ACC112 (cell line): ENCODE results near the gene TMEM212.

Experiments used
- H2AFZ ChIP-seq: fragments of 200-600 bp; sonication (generic); one replicate; pipeline ENCODE4 v1.6.0; 2017; ENCODE audit warnings: antibody characterized with exemption, low read length; ENCODE audit not compliant: unreplicated experiment
- H3K27ac ChIP-seq: fragments of 200-600 bp; sonication (generic); 2 replicates; pipeline ENCODE4 v1.5.1; 2014; ENCODE audit warnings: low read depth, mild to moderate bottlenecking, antibody characterized with exemption, low read length, moderate library complexity
- H3K27me3 ChIP-seq: fragments of 200-600 bp; sonication (generic); 2 replicates; pipeline ENCODE4 v1.6.1; 2014; ENCODE audit warnings: mild to moderate bottlenecking, antibody characterized with exemption, low read length, moderate library complexity, mixed read lengths; ENCODE audit not compliant: insufficient read depth
- H3K36me3 ChIP-seq: fragments of 200-600 bp; sonication (generic); 2 replicates; pipeline ENCODE4 v1.6.1; 2016; ENCODE audit warnings: mild to moderate bottlenecking, antibody characterized with exemption, low read length, moderate library complexity, mixed read lengths; ENCODE audit not compliant: insufficient read depth
- H3K4me1 ChIP-seq: fragments of 200-600 bp; sonication (generic); one replicate; pipeline ENCODE4 v1.6.1; 2016; ENCODE audit warnings: low read length, mixed read lengths; ENCODE audit not compliant: insufficient read depth, unreplicated experiment, control insufficient read depth
- H3K4me3 ChIP-seq: fragments of 200-600 bp; sonication (generic); 2 replicates; pipeline ENCODE4 v1.5.1; 2014; ENCODE audit warnings: mild to moderate bottlenecking, low read depth, low read length
- H3K79me2 ChIP-seq: fragments of 200-600 bp; sonication (generic); one replicate; pipeline ENCODE4 v1.6.0; 2016; ENCODE audit warnings: low read length; ENCODE audit not compliant: control insufficient read depth, unreplicated experiment, insufficient read depth

TMEM212 gene

GRCh38 chr3:171825222-171825828 lies 17.8 kb upstream of the TMEM212 start:
- H3K27ac ChIP-seq, result peak overlapping the region; percentile 84
- H2AFZ ChIP-seq, result no peak overlapping the region
- H3K79me2 ChIP-seq, result no peaks in the 10 kb centered on the region
- no peaks in the 10 kb centered on the region for H3K27me3 ChIP-seq
- H3K36me3 ChIP-seq, result no peaks in the 10 kb centered on the region
- no peak overlapping the region for H3K4me3 ChIP-seq
- H3K4me1 ChIP-seq, result peaks cover 39% of the 10 kb centered on the region

DNA sequence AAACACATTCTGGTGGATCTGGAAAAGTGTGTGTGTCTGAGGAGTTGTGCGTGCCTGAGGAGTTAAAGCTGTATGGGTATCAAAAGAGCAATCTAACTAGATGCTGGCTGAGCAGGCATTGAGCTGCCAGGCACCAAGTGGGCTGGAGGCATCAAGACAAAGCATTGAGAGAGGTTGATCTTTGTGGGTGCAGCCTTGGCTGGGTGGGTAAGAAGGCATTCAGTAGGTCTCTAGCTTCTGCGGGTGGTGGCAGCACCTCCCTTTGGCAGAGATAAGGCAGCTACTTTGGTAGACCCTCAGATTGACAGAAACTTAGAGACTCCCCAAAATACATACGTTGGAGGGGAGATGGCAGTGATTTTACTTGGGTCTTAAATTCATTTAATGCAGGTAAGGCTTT lies 15.8 kb upstream of the TMEM212 start:
- H2AFZ ChIP-seq, result no peak overlapping the region

DNA sequence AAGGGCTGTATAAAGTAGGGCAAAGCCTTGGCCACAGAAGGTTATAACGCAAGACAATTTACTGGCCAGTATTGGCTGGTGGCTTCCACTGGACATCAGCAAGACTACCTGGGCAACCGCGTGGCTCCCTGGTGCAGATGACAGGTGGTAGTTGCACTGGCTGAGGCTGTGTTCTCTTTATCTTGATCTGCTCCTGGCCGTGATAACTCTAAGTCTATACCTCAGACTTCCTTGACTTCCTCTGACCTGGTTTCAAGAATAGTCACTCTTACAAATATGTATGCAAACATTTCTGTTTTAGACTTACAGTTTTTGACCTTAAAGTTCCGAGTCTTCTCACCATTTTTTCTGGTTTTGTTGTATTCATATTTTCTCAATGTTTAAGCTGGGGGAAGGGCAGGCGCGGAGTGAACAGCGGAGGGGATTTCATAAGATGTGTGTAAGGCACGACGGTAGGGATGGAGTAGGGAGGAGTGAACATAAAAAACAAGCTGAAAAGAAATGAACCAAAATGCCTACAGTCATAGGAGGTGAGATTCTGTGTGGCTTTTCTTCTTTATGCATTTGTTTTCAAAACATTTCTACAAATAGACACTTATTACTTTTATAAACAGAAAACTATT lies 15.2 kb upstream of the TMEM212 start:
- no peaks in the 10 kb centered on the region for H3K79me2 ChIP-seq
- H3K27me3 ChIP-seq, result no peaks in the 10 kb centered on the region
- no peaks in the 10 kb centered on the region for H3K36me3 ChIP-seq
- H3K4me3 ChIP-seq, result no peak overlapping the region
- peaks cover 57% of the 10 kb centered on the region for H3K4me1 ChIP-seq
- H2AFZ ChIP-seq, result no peak overlapping the region
- H3K27ac ChIP-seq, result no peak overlapping the region

More for the DNA sequence above, 15.8 kb upstream of the TMEM212 start:
- Histone ChIP-seq H3K36me3 (no peaks in the 10 kb centered on the region), H3K27ac (no peak overlapping the region), H3K4me1 (peaks cover 51% of the 10 kb centered on the region), H3K27me3 (no peaks in the 10 kb centered on the region), H3K4me3 (no peak overlapping the region), H3K79me2 (no peaks in the 10 kb centered on the region)

- Histone ChIP-seq H3K36me3 (no peaks in the 10 kb centered on the region), H3K4me1 (peaks cover 68% of the 10 kb centered on the region), H2AFZ (no peak overlapping the region), H3K27ac (peak overlapping the region; percentile 71; the same call in 1 of the 2 replicates), H3K4me3 (no peak overlapping the region), H3K27me3 (no peaks in the 10 kb centered on the region), H3K79me2 (no peaks in the 10 kb centered on the region)
Measured at GRCh38 chr3:171828902-171829770, 14.0 kb upstream of the TMEM212 start.

DNA sequence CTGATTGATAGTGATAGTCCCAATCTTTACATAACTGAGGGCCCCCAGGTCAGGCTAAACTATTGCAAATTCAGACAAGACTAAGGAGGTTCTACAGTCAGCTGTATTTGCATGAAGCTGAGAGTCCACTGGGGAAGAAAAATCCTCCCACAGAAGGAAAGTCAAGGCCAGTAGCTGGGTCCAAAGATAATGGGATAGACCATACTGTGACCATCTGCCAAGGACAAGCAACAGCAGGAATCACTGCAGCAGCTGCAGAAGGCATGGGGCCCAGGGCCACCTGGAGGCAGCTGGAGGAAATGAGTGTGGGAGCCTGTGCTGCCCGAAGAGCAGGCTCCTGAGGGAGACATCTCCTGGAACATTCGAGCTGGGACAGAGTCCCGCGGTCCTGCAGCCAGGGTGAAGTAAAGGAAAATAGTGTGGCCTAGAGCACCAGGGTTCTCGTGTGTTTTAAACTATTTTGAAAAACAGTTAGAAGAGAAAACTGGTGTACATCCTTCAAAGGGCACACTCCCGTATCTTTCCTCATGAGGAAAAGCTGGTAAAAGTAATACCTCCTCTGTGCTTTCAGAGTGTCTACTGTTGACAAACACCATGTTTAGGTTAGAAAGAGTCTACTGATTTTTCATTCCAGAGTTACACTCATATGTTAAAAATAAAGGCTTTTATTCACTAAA lies 13.2 kb upstream of the TMEM212 start:
- Histone ChIP-seq H3K4me3 (no peak overlapping the region), H3K36me3 (no peaks in the 10 kb centered on the region), H3K79me2 (no peaks in the 10 kb centered on the region), H3K27me3 (no peaks in the 10 kb centered on the region), H2AFZ (peak overlapping the region; percentile 86), H3K4me1 (peaks cover 70% of the 10 kb centered on the region), H3K27ac (peak overlapping the region; percentile 71)

GRCh38 chr3:171830518-171830875 lies 12.7 kb upstream of the TMEM212 start:
- Histone ChIP-seq H3K79me2 (no peaks in the 10 kb centered on the region), H3K4me1 (peaks cover 64% of the 10 kb centered on the region), H3K27ac (peak overlapping the region; percentile 71), H3K4me3 (no peak overlapping the region), H2AFZ (peak overlapping the region; percentile 86), H3K27me3 (no peaks in the 10 kb centered on the region), H3K36me3 (no peaks in the 10 kb centered on the region)

- H3K27ac ChIP-seq, result peak overlapping the region; percentile 93
- H3K4me3 ChIP-seq, result no peak overlapping the region
- H3K4me1 ChIP-seq, result peaks cover 58% of the 10 kb centered on the region
- no peaks in the 10 kb centered on the region for H3K79me2 ChIP-seq
- peak overlapping the region; percentile 63 for H2AFZ ChIP-seq
- no peaks in the 10 kb centered on the region for H3K36me3 ChIP-seq
- no peaks in the 10 kb centered on the region for H3K27me3 ChIP-seq
Measured at GRCh38 chr3:171831936-171832335, 11.2 kb upstream of the TMEM212 start.

GRCh38 chr3:171832989-171833388 lies 10.2 kb upstream of the TMEM212 start:
- Histone ChIP-seq H3K4me3 (no peak overlapping the region), H3K27me3 (no peaks in the 10 kb centered on the region), H3K79me2 (no peaks in the 10 kb centered on the region), H3K4me1 (peaks cover 60% of the 10 kb centered on the region), H3K27ac (peak overlapping the region; percentile 93), H2AFZ (peak overlapping the region; percentile 54), H3K36me3 (no peaks in the 10 kb centered on the region)

GRCh38 chr3:171833789-171834460 lies 9.2 kb upstream of the TMEM212 start:
- Histone ChIP-seq H3K27me3 (no peaks in the 10 kb centered on the region), H3K4me1 (peaks cover 61% of the 10 kb centered on the region), H3K79me2 (no peaks in the 10 kb centered on the region), H3K27ac (peak overlapping the region; percentile 93), H2AFZ (peak overlapping the region; percentile 65), H3K36me3 (no peaks in the 10 kb centered on the region), H3K4me3 (0 out of 2 replicates have a peak overlapping the region, but pooled peaks have one; percentile 21)

GRCh38 chr3:171834461-171834801 lies 8.7 kb upstream of the TMEM212 start:
- Histone ChIP-seq H3K4me1 (peaks cover 59% of the 10 kb centered on the region), H3K27me3 (no peaks in the 10 kb centered on the region), H3K4me3 (no peak overlapping the region), H3K79me2 (no peaks in the 10 kb centered on the region), H2AFZ (peak overlapping the region; percentile 65), H3K27ac (peak overlapping the region; percentile 93), H3K36me3 (no peaks in the 10 kb centered on the region)
